Liver (tissue), 9 donors: Measurements from ENCODE around the gene CDKL5. TPM values are rescaled to one million over a fixed set of nuclear protein-coding genes. Genes with fewer than 3 reads are reported as not detected.
A peak's percentile ranks its signal among the peaks of the same experiment; 100 is the strongest.
"Not testable (repeated sequence)": the region's sequence is repeated elsewhere in the genome, so short reads cannot be mapped to it uniquely, and the experiment has no call there.

Source experiments
- DNase-seq: peaks from one replicate; pipeline ENCODE4 v3.0.0-alpha.2; 2017; ENCODE audit warnings: low spot score
- H3K27ac ChIP-seq, 2 donors: one replicate each; pipeline ENCODE4 v1.7.0; 2013; ENCODE audit warnings: inconsistent platforms in 2 of 2, low read length in 2 of 2, control low read depth in 1 of 2, low read depth in 1 of 2, mild to moderate bottlenecking in 1 of 2
- H3K27me3 ChIP-seq, 4 donors: one replicate each; pipeline versions ENCODE4 v1.6.1 to v1.7.0; 2013; ENCODE audit warnings: low read length in 3 of 4, inconsistent platforms in 1 of 4, mild to moderate bottlenecking in 1 of 4, moderate library complexity in 1 of 4; ENCODE audit not compliant: control insufficient read depth in 4 of 4, insufficient read depth in 4 of 4
- H3K36me3 ChIP-seq, 4 donors: one replicate each; pipeline versions ENCODE4 v1.6.1 to v1.7.0; 2013; ENCODE audit warnings: low read length in 3 of 4, mild to moderate bottlenecking in 3 of 4, low read depth in 1 of 4, moderate library complexity in 1 of 4; ENCODE audit not compliant: control insufficient read depth in 4 of 4, insufficient read depth in 3 of 4
- H3K4me1 ChIP-seq, 4 donors: one replicate each; pipeline versions ENCODE4 v1.6.1 to v1.7.0; 2013; ENCODE audit warnings: low read length in 3 of 4, mild to moderate bottlenecking in 3 of 4, moderate library complexity in 1 of 4; ENCODE audit not compliant: control insufficient read depth in 4 of 4, insufficient read depth in 4 of 4
- H3K4me3 ChIP-seq, 3 donors: one replicate each; pipeline versions ENCODE4 v1.6.1 to v1.7.0; 2013; ENCODE audit warnings: low read length in 3 of 3, control low read depth in 1 of 3, low read depth in 1 of 3, mild to moderate bottlenecking in 1 of 3
- H3K9ac ChIP-seq, 2 donors: one replicate each; pipeline ENCODE4 v1.7.0; 2013; ENCODE audit warnings: low read length in 2 of 2, mild to moderate bottlenecking in 2 of 2, moderate library complexity in 2 of 2, control low read depth in 1 of 2, low read depth in 1 of 2
- H3K9me3 ChIP-seq, 4 donors: one replicate each; pipeline versions ENCODE4 v1.6.1 to v1.7.0; 2013; ENCODE audit warnings: low read length in 3 of 4; ENCODE audit not compliant: control insufficient read depth in 4 of 4
- ATF3 ChIP-seq: IDR thresholded peaks from 2 replicates; pipeline ENCODE4 v1.6.1; 2016; ENCODE audit warnings: antibody characterized with exemption
- EGR1 ChIP-seq, 2 donors: IDR thresholded peaks; 2 replicates each; pipeline ENCODE4 v1.6.1; 2016 to 2018; ENCODE audit warnings: antibody characterized with exemption in 2 of 2, low read depth in 2 of 2
- FOXA1 ChIP-seq: IDR thresholded peaks from 2 replicates; pipeline ENCODE4 v1.6.1; 2016; ENCODE audit warnings: antibody characterized with exemption
- GABPA ChIP-seq, 2 donors: IDR thresholded peaks in 1 of 2; conservative IDR thresholded peaks in 1 of 2; 2 replicates each; pipeline ENCODE4 v1.6.1; 2016; ENCODE audit warnings: antibody characterized with exemption in 2 of 2, mild to moderate bottlenecking in 1 of 2, moderate library complexity in 1 of 2
- HNF4A ChIP-seq, 2 donors: conservative IDR thresholded peaks; 2 replicates each; pipeline ENCODE4 v1.6.1; 2016; ENCODE audit warnings: antibody characterized with exemption in 2 of 2, mild to moderate bottlenecking in 2 of 2
- HNF4G ChIP-seq: IDR thresholded peaks from 2 replicates; pipeline ENCODE4 v1.6.1; 2016; ENCODE audit warnings: antibody characterized with exemption
- JUND ChIP-seq, 2 donors: IDR thresholded peaks; 2 replicates each; pipeline ENCODE4 v1.6.1; 2016; ENCODE audit warnings: antibody characterized with exemption in 2 of 2
- NR2F2 ChIP-seq: IDR thresholded peaks from 2 replicates; pipeline ENCODE4 v1.6.1; 2016; ENCODE audit warnings: antibody characterized with exemption
- RAD21 ChIP-seq, 2 donors: IDR thresholded peaks; 2 replicates each; pipeline ENCODE4 v1.6.1; 2016; ENCODE audit warnings: antibody characterized with exemption in 2 of 2, mild to moderate bottlenecking in 2 of 2
- RXRA ChIP-seq, 2 donors: IDR thresholded peaks; 2 replicates each; pipeline ENCODE4 v1.6.1; 2017 to 2018; ENCODE audit warnings: antibody characterized with exemption in 2 of 2, mild to moderate bottlenecking in 1 of 2
- SP1 ChIP-seq: IDR thresholded peaks from 2 replicates; pipeline ENCODE4 v1.6.1; 2018; ENCODE audit warnings: antibody characterized with exemption, mild to moderate bottlenecking
- ZBTB33 ChIP-seq: IDR thresholded peaks from 2 replicates; pipeline ENCODE4 v1.6.1; 2016; ENCODE audit warnings: antibody characterized with exemption
- WGBS: extraction: QIAGEN DNeasy Blood & Tissue Kit; methylation state at CpG from one replicate; pipeline ENCODE4 v1.1.7; 2013; 5-methylcytosine and 5-hydroxymethylcytosine counted together
- polyA plus RNA-seq, 2 donors: library from polyadenylated mRNA; stranded (reverse) in 1 of 2; unstranded in 1 of 2; fragments of 200-250 nt in 1 of 2; fragments of >200 nt in 1 of 2; fragmentation: Nextera tagmentation in 1 of 2; extraction: Ambion mirVana in 1 of 2; gene quantifications; one replicate each; pipeline versions ENCODE4 v1.2.1 to v1.2.3, GENCODE V29; 2013 to 2015
- total RNA-seq, 2 donors: library from RNA; depleted of rRNA; stranded (reverse); fragments of >200 nt; gene quantifications; one replicate each; pipeline ENCODE4 v1.2.3, GENCODE V29; 2014
- TF ChIP-seq, protein P1 (sequence below): IDR thresholded peaks from 2 replicates; pipeline ENCODE4 v1.6.1; 2016; ENCODE audit warnings: antibody characterized with exemption
- TF ChIP-seq, protein P2 (sequence below): IDR thresholded peaks from 2 replicates; pipeline ENCODE4 v1.6.1; 2016; ENCODE audit warnings: antibody characterized with exemption, mild to moderate bottlenecking
- donor health status: healthy.
- donor health status: healthy.
- donor health status: healthy.
- donor health status: healthy.
- donor health status: healthy.

CDKL5 gene
- total and polyA plus RNA-seq, 4 donors = 0.59 to 3.3 (median 2.0) TPM

GRCh38 chrX:18582910-18583493, 157.6 kb downstream of the CDKL5 start:
- Histone ChIP-seq H3K9me3 (no peaks in the 10 kb centered on the region), H3K9ac (no peak overlapping the region), H3K27ac (no peak overlapping the region), H3K4me1 (no peaks in the 10 kb centered on the region), H3K27me3 (no peaks in the 10 kb centered on the region), H3K36me3 (no peaks in the 10 kb centered on the region), H3K4me3 (no peak overlapping the region)
- 85% methylated on average over 6 of the region's 6 CpGs for WGBS
- TF ChIP-seq HNF4G (no peak), JUND (IDR thresholded peaks at IDR 0.05) (no peak), NR2F2 (no peak), EGR1 (IDR thresholded peaks at IDR 0.05; ENCODE audit: low read depth in 2 of 2) (no peak), ATF3 (no peak)
- TF ChIP-seq, protein P1, sequence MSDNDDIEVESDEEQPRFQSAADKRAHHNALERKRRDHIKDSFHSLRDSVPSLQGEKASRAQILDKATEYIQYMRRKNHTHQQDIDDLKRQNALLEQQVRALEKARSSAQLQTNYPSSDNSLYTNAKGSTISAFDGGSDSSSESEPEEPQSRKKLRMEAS = no peak
- DNase-seq = no peak

DNA sequence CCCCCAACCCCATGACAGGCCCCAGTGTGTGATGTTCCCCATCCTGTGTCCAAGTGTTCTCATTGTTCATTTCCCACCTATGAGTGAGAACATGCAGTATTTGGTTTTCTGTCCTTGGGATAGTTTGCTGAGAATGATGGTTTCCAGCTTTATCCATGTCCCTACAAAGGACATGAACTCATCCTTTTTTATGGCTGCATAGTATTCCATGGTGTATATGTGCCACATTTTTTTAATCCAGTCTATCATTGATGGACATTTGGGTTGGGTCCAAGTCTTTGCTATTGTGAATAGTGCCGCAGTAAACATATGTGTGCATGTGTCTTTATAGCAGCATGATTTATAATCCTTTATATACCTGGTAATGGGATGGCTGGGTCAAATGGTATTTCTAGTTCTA, 163.9 kb downstream of the CDKL5 start:
- not testable (repeated sequence) for H3K27ac ChIP-seq, H3K4me3 ChIP-seq, H3K4me1 ChIP-seq, H3K9me3 ChIP-seq, DNase-seq, H3K9ac ChIP-seq, H3K27me3 ChIP-seq, H3K36me3 ChIP-seq
- 93% methylated on average over 1 of the region's 1 CpG for WGBS

- Histone ChIP-seq H3K36me3 (peaks cover 0 to 1% (median 0%) of the 10 kb centered on the region in 4 donors), H3K4me3 (no peak overlapping the region), H3K27ac (no peak overlapping the region), H3K9me3 (no peaks in the 10 kb centered on the region), H3K9ac (no peak overlapping the region), H3K27me3 (no peaks in the 10 kb centered on the region), H3K4me1 (no peaks in the 10 kb centered on the region)
- DNase-seq = no peak
- TF ChIP-seq EGR1 (IDR thresholded peaks at IDR 0.05; ENCODE audit: low read depth in 2 of 2) = no peak
- TF ChIP-seq GABPA (IDR thresholded peaks at IDR 0.05 in 1 of 2, conservative IDR thresholded peaks at IDR 0.05 in 1 of 2) = no peak
- TF ChIP-seq RXRA (IDR thresholded peaks at IDR 0.05) = no peak
- no peak for TF ChIP-seq HNF4G
- no peak for TF ChIP-seq SP1
- no peak for TF ChIP-seq HNF4A (conservative IDR thresholded peaks at IDR 0.05)
- TF ChIP-seq NR2F2 = no peak
- no peak for TF ChIP-seq FOXA1
- TF ChIP-seq JUND (IDR thresholded peaks at IDR 0.05) = no peak
- WGBS = 84% methylated on average over 2 of the region's 2 CpGs
These were observed 166.4 kb downstream of the CDKL5 start for GRCh38 chrX:18591834-18592233.

GRCh38 chrX:18594079-18594478, 168.7 kb downstream of the CDKL5 start:
- no peak overlapping the region for H3K9ac ChIP-seq
- TF ChIP-seq RXRA (IDR thresholded peaks at IDR 0.05) = peak in 1 of 2 donors; percentile 34
- TF ChIP-seq SP1 = no peak
- TF ChIP-seq, protein P2, sequence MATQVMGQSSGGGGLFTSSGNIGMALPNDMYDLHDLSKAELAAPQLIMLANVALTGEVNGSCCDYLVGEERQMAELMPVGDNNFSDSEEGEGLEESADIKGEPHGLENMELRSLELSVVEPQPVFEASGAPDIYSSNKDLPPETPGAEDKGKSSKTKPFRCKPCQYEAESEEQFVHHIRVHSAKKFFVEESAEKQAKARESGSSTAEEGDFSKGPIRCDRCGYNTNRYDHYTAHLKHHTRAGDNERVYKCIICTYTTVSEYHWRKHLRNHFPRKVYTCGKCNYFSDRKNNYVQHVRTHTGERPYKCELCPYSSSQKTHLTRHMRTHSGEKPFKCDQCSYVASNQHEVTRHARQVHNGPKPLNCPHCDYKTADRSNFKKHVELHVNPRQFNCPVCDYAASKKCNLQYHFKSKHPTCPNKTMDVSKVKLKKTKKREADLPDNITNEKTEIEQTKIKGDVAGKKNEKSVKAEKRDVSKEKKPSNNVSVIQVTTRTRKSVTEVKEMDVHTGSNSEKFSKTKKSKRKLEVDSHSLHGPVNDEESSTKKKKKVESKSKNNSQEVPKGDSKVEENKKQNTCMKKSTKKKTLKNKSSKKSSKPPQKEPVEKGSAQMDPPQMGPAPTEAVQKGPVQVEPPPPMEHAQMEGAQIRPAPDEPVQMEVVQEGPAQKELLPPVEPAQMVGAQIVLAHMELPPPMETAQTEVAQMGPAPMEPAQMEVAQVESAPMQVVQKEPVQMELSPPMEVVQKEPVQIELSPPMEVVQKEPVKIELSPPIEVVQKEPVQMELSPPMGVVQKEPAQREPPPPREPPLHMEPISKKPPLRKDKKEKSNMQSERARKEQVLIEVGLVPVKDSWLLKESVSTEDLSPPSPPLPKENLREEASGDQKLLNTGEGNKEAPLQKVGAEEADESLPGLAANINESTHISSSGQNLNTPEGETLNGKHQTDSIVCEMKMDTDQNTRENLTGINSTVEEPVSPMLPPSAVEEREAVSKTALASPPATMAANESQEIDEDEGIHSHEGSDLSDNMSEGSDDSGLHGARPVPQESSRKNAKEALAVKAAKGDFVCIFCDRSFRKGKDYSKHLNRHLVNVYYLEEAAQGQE = no peak
- no peak for TF ChIP-seq ZBTB33
- no peak for TF ChIP-seq ATF3
- peak in 1 of 2 donors; percentile 25 for TF ChIP-seq HNF4A (conservative IDR thresholded peaks at IDR 0.05)
- TF ChIP-seq RAD21 (IDR thresholded peaks at IDR 0.05) = peak in 1 of 2 donors; percentile 3
- no peak overlapping the region for H3K4me3 ChIP-seq
- no peak for DNase-seq
- no peaks in the 10 kb centered on the region for H3K4me1 ChIP-seq
- H3K36me3 ChIP-seq = peaks cover 0 to 4% (median 0%) of the 10 kb centered on the region in 4 donors
- H3K27me3 ChIP-seq = no peaks in the 10 kb centered on the region
- H3K27ac ChIP-seq = no peak overlapping the region
- no peaks in the 10 kb centered on the region for H3K9me3 ChIP-seq
- WGBS = 69% methylated on average over 2 of the region's 2 CpGs
